Measurements from ENCODE around the gene KCNJ10.

The KCNJ10 gene

DNA sequence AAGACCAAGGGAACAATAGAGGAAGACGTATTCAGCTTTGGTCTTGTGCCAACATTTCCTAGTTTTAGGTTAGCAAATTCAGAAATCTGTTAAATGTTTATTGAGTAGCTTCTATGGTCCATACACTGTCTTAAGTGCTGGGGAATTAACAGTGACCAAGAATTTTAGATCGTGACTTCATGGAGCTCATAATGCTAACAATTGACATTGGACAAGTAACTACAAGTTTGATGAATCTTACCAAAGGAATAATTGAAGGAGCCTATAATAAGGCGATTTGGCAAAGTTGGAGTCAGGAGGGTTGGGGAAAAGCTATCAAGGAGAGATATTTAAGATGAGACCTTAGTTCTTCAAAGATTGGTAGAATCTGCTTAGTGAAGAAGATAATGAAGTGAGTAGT is 114.5 kb downstream of the KCNJ10 start:
- DNase-seq: no peak

DNA sequence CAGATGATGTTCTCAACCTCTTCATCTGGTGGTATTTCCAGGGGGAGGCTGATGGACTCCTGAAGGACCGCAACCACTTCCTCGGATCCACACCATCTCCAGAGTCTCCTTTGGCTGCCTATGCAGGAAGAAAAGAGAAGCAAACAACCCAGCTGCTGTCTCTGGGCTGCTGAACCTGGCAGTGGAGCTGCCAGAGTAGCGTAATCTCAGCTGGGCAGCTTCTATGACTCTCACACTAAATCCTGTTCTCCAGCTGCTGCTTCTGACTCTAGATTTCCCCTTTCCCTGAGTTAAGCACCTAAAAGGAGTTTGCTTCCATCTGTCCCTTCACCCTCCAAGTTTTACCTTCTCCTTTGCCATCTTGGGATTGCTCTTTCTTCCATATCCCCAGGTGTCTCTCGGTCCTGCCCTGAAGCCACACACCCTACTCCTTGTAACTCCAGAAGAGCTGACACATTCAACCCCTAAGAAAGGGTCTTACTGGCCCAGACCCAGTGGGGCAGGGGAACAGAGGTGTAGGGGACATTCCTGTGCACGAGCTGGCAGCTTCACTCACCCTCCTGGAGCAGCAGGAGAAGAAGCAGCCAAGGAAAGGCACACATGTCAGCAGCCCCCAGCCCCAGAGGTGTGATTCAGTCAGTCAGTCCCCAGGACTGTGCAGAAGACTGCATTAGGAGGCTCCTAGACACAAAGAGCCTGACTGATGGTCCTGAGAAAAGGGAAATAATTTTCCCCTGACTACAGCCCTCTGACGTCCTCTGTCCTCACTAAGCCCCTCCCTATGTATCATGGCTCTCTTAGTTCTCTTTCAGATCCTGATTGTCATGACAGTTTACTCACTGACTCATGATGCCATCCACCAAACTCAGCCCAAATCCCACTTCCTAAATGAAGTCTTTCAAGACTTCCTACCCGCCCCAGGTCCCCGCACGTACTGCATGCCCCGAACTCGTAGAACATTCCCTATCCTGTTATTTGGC is 116.1 kb downstream of the KCNJ10 start, which contains the start of gene SLAMF9:
Gene SLAMF9 (minus strand): TSS at position 702 of the 980 bp plus-strand sequence. CDS start 100 bp downstream, at position 602.
- peak; percentile 21 for DNase-seq

DNA sequence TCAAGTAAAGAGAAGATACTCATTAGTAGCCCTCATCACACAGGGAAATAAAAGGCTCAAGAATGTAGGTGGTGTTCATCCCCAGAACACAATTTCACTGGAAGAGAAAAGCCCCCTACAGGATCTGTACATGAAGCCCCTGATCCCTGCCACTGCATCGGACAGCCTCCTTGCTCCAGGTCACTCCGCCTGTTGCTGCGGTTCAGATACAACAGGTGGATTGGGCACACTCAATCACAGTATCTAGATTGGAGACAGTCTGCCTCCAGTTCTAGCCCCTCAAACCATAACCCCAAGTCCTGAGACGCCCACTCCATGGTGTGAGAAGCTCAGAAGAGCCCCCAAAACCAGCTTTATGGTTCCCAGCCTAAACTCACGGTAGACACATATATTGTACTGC is 117.0 kb downstream of the KCNJ10 start:
- DNase-seq: peak; percentile 4

DNA sequence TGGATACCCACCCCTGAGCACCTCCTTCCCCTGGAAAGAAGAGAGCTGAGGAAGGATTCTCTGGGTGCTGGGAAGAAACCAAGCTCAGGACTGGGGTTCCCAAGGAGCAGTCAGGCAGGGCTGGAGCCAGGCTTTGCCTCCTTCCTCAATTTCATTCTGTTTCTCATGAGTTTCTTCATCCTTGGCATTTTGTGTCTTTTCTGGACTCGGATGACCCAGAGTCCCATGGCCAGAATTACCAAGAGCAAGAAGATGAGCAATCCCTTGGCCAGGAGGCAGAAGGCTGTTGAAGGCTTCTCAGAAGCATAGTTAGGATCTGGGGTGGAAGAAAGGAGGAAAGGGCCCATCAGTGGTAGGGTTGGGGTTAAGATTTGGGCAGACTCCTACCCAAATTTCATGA is 118.4 kb downstream of the KCNJ10 start:
- peak; percentile 22 for DNase-seq

DNA sequence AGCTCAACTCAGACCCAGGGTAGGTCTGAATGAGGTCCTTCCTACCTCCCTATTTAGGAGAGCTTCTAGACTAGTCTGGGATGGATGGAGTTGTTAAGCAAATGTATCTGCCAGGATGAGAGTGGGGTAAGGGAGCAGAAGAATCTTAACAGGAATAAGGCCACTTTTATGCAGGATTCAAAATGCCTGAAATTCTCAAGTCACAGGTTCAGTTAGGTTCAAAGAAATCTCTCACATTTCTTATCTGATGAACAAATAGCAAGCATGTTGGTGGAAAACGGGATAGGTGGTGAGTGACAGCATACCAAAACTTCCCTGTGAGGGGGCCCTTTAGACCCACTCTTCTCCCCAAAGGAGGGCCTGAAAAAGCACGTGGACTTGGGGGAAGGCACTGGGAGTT is 118.9 kb downstream of the KCNJ10 start:
- no peak for DNase-seq

DNA sequence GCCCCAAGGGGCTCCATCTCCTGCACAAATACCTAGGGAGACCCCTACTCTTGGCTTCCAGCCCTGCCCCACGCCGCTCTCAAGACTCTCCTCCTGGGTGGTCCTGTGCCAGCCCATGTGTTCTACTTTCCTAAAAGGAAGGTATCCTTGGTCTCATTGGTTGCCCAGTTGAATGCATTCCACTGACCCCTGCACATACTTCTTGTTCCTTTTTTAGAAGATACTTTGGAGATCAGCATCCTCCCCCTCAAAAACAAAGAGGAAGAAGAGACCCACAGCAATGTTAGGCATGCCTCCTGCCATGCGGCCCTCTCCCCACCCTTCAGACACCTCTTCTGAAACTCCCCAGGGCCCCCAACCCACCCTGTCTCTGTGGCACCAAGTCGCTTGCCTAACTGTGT is 120.0 kb downstream of the KCNJ10 start:
- DNase-seq: no peak

DNA sequence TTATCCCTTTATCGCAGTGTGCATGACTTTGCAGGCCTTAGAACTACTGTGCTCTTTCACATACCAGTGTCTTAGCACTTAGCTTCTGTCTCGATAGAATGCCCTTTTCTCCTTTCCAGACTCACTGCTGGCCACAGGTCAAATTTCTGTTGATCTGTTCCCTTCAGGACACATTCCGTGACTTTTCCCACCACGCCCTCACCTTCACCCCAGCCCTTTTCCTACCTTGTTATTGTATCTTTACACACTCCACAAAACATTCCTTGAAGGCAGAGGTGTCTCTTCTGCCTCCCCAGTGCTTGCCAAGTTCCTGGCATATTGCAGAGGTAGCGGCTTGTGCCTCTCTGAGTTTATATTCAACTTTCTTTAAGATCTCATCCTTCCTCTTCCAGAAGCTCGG is 120.8 kb downstream of the KCNJ10 start:
- no peak for DNase-seq
